Heart right ventricle (tissue), 16 donors: ENCODE measurements around the gene CDKN2AIP. TPM values are rescaled to one million over a fixed set of nuclear protein-coding genes. Genes with fewer than 3 reads are reported as not detected.
A peak's percentile ranks its signal among the peaks of the same experiment; 100 is the strongest.

Experiments used
- ATAC-seq, 8 donors: fragments of 200-7000 bp; cut with Tn5 transposase; one replicate each; pipeline ENCODE4 v1.9.1; 2020; ENCODE audit warnings: mild to moderate bottlenecking in 8 of 8, moderate library complexity in 8 of 8, moderate number of reproducible peaks in 1 of 8
- DNase-seq, 2 donors: peaks; one replicate each; pipeline ENCODE4 v3.0.0-alpha.2; 2020
- H3K27ac ChIP-seq, 10 donors: fragments of 200-600 bp; sonication (generic) in 2 of 10; one replicate each; pipeline versions ENCODE4 v1.5.0 to v1.8.0; 2020 to 2022; ENCODE audit warnings: mild to moderate bottlenecking in 3 of 10
- H3K27me3 ChIP-seq, 7 donors: fragments of 200-600 bp; one replicate each; pipeline ENCODE4 v1.8.0; 2021 to 2022; ENCODE audit warnings: mild to moderate bottlenecking in 2 of 7
- H3K36me3 ChIP-seq, 9 donors: fragments of 200-600 bp; sonication (generic) in 1 of 9; one replicate each; pipeline versions ENCODE4 v1.5.0 to v1.8.0; 2020 to 2022; ENCODE audit warnings: mild to moderate bottlenecking in 2 of 9
- H3K4me1 ChIP-seq, 9 donors: fragments of 200-600 bp; sonication (generic) in 1 of 9; one replicate each; pipeline versions ENCODE4 v1.5.0 to v1.8.0; 2020 to 2022; ENCODE audit warnings: mild to moderate bottlenecking in 4 of 9
- H3K4me3 ChIP-seq, 10 donors: fragments of 200-600 bp; sonication (generic) in 2 of 10; one replicate each; pipeline versions ENCODE4 v1.5.0 to v1.8.0; 2020 to 2022; ENCODE audit warnings: mild to moderate bottlenecking in 7 of 10, moderate library complexity in 2 of 10
- H3K9me3 ChIP-seq, 11 donors: fragments of 200-600 bp in 10 of 11; sonication (generic) in 2 of 11; one replicate each; pipeline versions ENCODE4 v1.5.0 to v1.8.0; 2013 to 2022; ENCODE audit warnings: mild to moderate bottlenecking in 2 of 11, control low read depth in 1 of 11, moderate library complexity in 1 of 11
- CTCF ChIP-seq, 9 donors: fragments of 200-600 bp; sonication (generic) in 2 of 9; IDR thresholded peaks; one replicate each; pipeline versions ENCODE4 v1.5.0 to v1.8.0; 2021 to 2022; ENCODE audit warnings: antibody characterized with exemption in 9 of 9, mild to moderate bottlenecking in 5 of 9, moderate library complexity in 1 of 9
- WGBS, 2 donors: extraction: QIAGEN DNeasy Blood & Tissue Kit; methylation state at CpG; one replicate each; pipeline ENCODE4 v1.1.7; 2013; ENCODE audit warnings: inconsistent platforms in 1 of 2; 5-methylcytosine and 5-hydroxymethylcytosine counted together
- intact Hi-C, 10 donors: fragments of 100-400 bp; cut with DNase I; formaldehyde crosslinking; loops; one replicate each; pipeline versions ENCODE4 v1.11.1 to v1.14.2; 2022
- polyA plus RNA-seq, 2 donors: library from polyadenylated mRNA; stranded (reverse); fragments of 200-250 nt; gene quantifications; one replicate each; pipeline ENCODE4 v1.2.3, GENCODE V29; 2013
- total RNA-seq, 10 donors: library from RNA; stranded (reverse); fragmentation: NEBNext Ultra II Directional in 3 of 10; extraction: Animal tissue kit (Norgen Biotek cat#: 25700) in 3 of 10; gene quantifications; one replicate each; pipeline versions ENCODE4 v1.2.1 to v1.2.4, GENCODE V29; 2021 to 2023
- donor health status: Arrhythmogenic right ventricular cardiomyopathy.
- donor health status: ischemic (EF 13 %, LVEDD 7.1; RV severe dilation, severe dysfunction).
- donor health status: healthy with polysubstance abuse.
- donor health status: DM: no; HTN: yes; CAD: no.
- donor health status: DM: no; HTN: no; CAD: no.
- donor health status: ischemic (EF 25% LVEDD 6.9; RV normal size, moderate dysfunction).
- donor health status: ischemic (EF 25% LVEDD 5.7; RV mildly dilated, moderate dysfunction).
- donor health status: healthy.
- donor health status: DM: yes; HTN: yes; CAD: no.
- donor health status: Ischemic cardiomyopathy.
- donor health status: ischemic (EF 35%, LVEDD 5.7; RV mildly dilated, moderate dysfunction).
- donor health status: nonischemic (EF 11% LVEDD 7.7; RV severe dilation, severe dysfunction).
- donor health status: DM: yes; HTN: yes; CAD: no.
- donor health status: PGD.
- donor health status: ischemic (EF 29% LVEDD 5.4; RV normal size, mild dysfunction).
- donor health status: nonischemic (EF 23%, LVEDD 6.1; RV moderate dilation, normal function).

The CDKN2AIP gene
- total and polyA plus RNA-seq, 12 donors = 5.6 to 12.7 (median 9.7) TPM

- Histone ChIP-seq H3K27me3 (no peaks in the 10 kb centered on the region), H3K27ac (no peak overlapping the region), H3K9me3 (no peaks in the 10 kb centered on the region), H3K4me3 (no peak overlapping the region), H3K4me1 (peaks cover 0 to 63% (median 51%) of the 10 kb centered on the region in 9 donors), H3K36me3 (peaks cover 0 to 69% (median 23%) of the 10 kb centered on the region in 9 donors)
- DNase-seq = no peak
- ATAC-seq = no peak
- intact Hi-C loops = loop anchor here in 1 of 10 donors (10.0 kb wide), 1 partner anchor 57 kb away; the partner anchor contains the start of gene ING2
- TF ChIP-seq CTCF (IDR thresholded peaks at IDR 0.05) = no peak
- WGBS, 2 donors = 92 to 93% methylated on average over 5 of the region's 5 CpGs
Observed at GRCh38 chr4:183447646-183448045, 3.2 kb downstream of the CDKN2AIP start.

- peaks cover 0 to 56% (median 43%) of the 10 kb centered on the region in 9 donors for H3K4me1 ChIP-seq
- no peaks in the 10 kb centered on the region for H3K27me3 ChIP-seq
- TF ChIP-seq CTCF (IDR thresholded peaks at IDR 0.05) = no peak
- H3K4me3 ChIP-seq = no peak overlapping the region
- 71 to 75% methylated on average over 3 of the region's 3 CpGs for WGBS, 2 donors
- intact Hi-C loops = loop anchor here in 1 of 10 donors (10.0 kb wide), 1 partner anchor 56 kb away; the partner anchor contains the start of gene ING2
- no peak for DNase-seq
- no peak for ATAC-seq
- H3K27ac ChIP-seq = peak overlapping the region in 1 of 10 donors; percentile 3
- H3K36me3 ChIP-seq = peaks cover 0 to 77% (median 23%) of the 10 kb centered on the region in 9 donors
- H3K9me3 ChIP-seq = no peaks in the 10 kb centered on the region
Observed at GRCh38 chr4:183448436-183448835, 4.0 kb downstream of the CDKN2AIP start.

- 84 to 85% methylated on average over 5 of the region's 5 CpGs for WGBS, 2 donors
- ATAC-seq = no peak
- intact Hi-C loops = loop anchor here in 1 of 10 donors (10.0 kb wide), 1 partner anchor 55 kb away; the partner anchor contains the start of gene ING2
- Histone ChIP-seq H3K4me3 (no peak overlapping the region), H3K27me3 (no peaks in the 10 kb centered on the region), H3K27ac (peak overlapping the region in 1 of 10 donors; percentile 3), H3K4me1 (peaks cover 0 to 52% (median 42%) of the 10 kb centered on the region in 9 donors), H3K9me3 (no peaks in the 10 kb centered on the region), H3K36me3 (peaks cover 0 to 85% (median 23%) of the 10 kb centered on the region in 9 donors)
- DNase-seq = no peak
- no peak for TF ChIP-seq CTCF (IDR thresholded peaks at IDR 0.05)
Observed at GRCh38 chr4:183449193-183449882, 4.9 kb downstream of the CDKN2AIP start.

- 97% methylated on average over 1 of the region's 1 CpG for WGBS, 2 donors
- intact Hi-C loops = no loop called here
- Histone ChIP-seq H3K36me3 (peaks cover 0 to 85% (median 23%) of the 10 kb centered on the region in 9 donors), H3K4me1 (peaks cover 0 to 52% (median 42%) of the 10 kb centered on the region in 9 donors), H3K27ac (no peak overlapping the region), H3K9me3 (no peaks in the 10 kb centered on the region), H3K4me3 (no peak overlapping the region), H3K27me3 (no peaks in the 10 kb centered on the region)
- ATAC-seq (no peak), DNase-seq (no peak)
- no peak for TF ChIP-seq CTCF (IDR thresholded peaks at IDR 0.05)
Observed at GRCh38 chr4:183450108-183450507, 5.7 kb downstream of the CDKN2AIP start.
